Activated CD4-positive, alpha-beta T cell treated with anti-CD3 and anti-CD28 coated beads for 36 hours (primary cell): Measurements from ENCODE around the gene GH2. TPM values are rescaled to one million over a fixed set of nuclear protein-coding genes. Genes with fewer than 3 reads are reported as not detected.
"Not testable (repeated sequence)": the region's sequence is repeated elsewhere in the genome, so short reads cannot be mapped to it uniquely, and the experiment has no call there.

Source experiments
- ATAC-seq: fragments of 200-7000 bp; cut with Tn5 transposase; one replicate; pipeline ENCODE4 v1.10.0; 2021; ENCODE audit warnings: mild to moderate bottlenecking, moderate library complexity
- CTCF ChIA-PET: fragments of 350-600 bp; sonication (Branson Sonifier 250); formaldehyde crosslinking; loops from one replicate; lab custom pipeline; 2021; ENCODE audit warnings: antibody characterized with exemption; lab: Charles Lee
- POLR2A ChIA-PET: fragments of 350-600 bp; sonication (Branson Sonifier 250); formaldehyde crosslinking; loops from one replicate; lab custom pipeline; 2021; ENCODE audit warnings: antibody characterized with exemption, inconsistent platforms; lab: Charles Lee
- DNase-seq: peaks from one replicate; pipeline ENCODE4 v3.0.0-alpha.2; 2020
- H3K27ac Mint-ChIP-seq: one replicate; pipeline ENCODE4 v1.8.0; 2021; ENCODE audit warnings: mixed read lengths
- H3K27me3 Mint-ChIP-seq: one replicate; pipeline ENCODE4 v1.8.0; 2021; ENCODE audit warnings: mixed read lengths
- H3K36me3 Mint-ChIP-seq: one replicate; pipeline ENCODE4 v1.8.0; 2021; ENCODE audit warnings: low read depth, mixed read lengths
- H3K4me1 Mint-ChIP-seq: one replicate; pipeline ENCODE4 v1.8.0; 2021; ENCODE audit warnings: mixed read lengths
- H3K4me3 Mint-ChIP-seq: one replicate; pipeline ENCODE4 v1.8.0; 2021; ENCODE audit warnings: mild to moderate bottlenecking, moderate library complexity, mixed read lengths
- H3K9me3 Mint-ChIP-seq: one replicate; pipeline ENCODE4 v1.8.0; 2021; ENCODE audit warnings: low read depth, mixed read lengths
- intact Hi-C, 2 experiments: fragments of 100-400 bp; cut with DNase I in 1 of 2; cut with micrococcal nuclease in 1 of 2; formaldehyde crosslinking; loops; one replicate each; pipeline versions ENCODE4 v1.14.2 to v1.15.1; 2022 to 2024; cut with DNase I, micrococcal nuclease
- total RNA-seq, 2 experiments: library from RNA; stranded (reverse); gene quantifications; one replicate each; pipeline ENCODE4 v1.2.3, GENCODE V29; 2021

GH2 gene
- total RNA-seq, result not detected

DNA sequence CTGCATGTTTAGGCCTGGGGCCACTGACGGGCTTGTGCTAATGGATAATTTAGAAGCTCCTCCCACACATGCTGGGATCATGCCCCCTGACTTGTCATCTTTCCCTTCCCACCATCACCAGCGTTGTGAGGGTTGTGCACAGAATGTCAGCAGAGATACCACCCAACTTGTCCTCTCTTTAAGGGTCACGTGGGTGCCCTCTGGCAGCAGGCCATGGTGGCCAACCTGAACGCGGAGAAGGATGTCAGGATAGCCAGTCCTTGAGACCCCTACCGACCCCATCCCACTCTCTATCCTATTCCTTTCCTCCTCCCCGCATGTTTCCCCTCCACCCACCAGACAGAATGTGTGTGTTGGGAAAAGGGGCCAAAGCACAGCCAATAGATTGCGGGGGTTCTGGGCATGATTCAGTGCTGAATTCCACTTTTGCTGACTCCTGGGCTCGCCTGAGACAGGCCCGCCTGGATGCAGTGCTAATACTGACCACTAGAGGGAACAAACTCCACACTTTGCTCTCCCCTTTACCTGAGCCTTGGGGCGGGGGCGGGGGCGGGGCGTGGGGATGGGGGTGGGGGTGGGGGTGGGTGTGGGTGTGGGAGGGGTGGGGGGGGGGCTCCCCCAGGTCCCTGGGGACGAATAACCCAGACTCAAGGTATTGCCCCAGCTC lies at the start of gene GH2:
Gene GH2 (minus strand): TSS at position 10 of the 667 bp plus-strand sequence. CDS start 143 bp downstream, outside the sequence.
- H3K9me3 Mint-ChIP-seq, result no peaks in the 10 kb centered on the region
- intact Hi-C loops, result no loop called here
- H3K27ac Mint-ChIP-seq, result no peak within 1 kb of the TSS
- ATAC-seq (peak; percentile 96), DNase-seq (peak; percentile 77)
- H3K4me3 Mint-ChIP-seq, result no peak within 1 kb of the TSS
- no peaks in the 10 kb centered on the region for H3K27me3 Mint-ChIP-seq
- H3K36me3 Mint-ChIP-seq, result no peaks in the 10 kb centered on the region
- H3K4me1 Mint-ChIP-seq, result no peaks in the 10 kb centered on the region
- CTCF ChIA-PET, result interaction anchor here (1.1 to 1.2 kb wide), 3 partner anchors 10 to 147 kb away, joined by 3 to 4 read pairs (median 4); no protein-coding TSS in a partner anchor
- POLR2A ChIA-PET, result no interaction called here

DNA sequence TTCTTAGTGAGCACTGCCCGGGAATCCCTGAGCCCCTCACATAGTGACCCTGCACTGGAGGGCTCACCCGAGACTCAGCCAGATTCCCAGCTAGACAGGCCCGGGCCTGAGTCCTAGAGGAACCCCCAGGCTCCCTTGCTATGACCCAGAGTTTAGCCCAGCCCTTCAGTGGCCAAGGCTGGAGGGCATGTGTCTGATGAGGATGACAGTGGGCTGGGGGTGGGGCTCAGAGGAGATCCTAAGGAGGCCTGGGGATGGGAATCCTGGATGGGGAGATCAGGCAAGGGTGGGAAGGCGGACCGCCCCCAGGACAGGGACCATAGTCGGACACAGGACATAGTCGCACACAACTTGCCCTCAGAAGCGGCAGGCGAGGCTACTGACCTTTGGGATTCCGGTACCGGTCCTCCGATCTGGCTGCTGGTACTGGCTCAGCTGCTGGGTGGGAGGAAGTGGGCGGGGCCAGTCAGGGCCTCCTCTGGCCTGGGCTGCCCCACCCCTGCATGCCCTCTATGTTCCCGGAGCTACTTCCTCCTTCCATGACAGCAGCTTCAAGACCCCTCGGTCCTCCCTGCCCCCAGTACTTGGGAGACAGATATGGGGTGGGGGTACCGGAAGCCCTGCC lies 49.3 kb upstream of the GH2 start:
- peaks cover 15% of the 10 kb centered on the region for H3K4me1 Mint-ChIP-seq
- intact Hi-C loops, result no loop called here
- peak overlapping the region; percentile 73 for H3K27ac Mint-ChIP-seq
- H3K36me3 Mint-ChIP-seq, result no peaks in the 10 kb centered on the region
- H3K4me3 Mint-ChIP-seq, result peak overlapping the region; percentile 88
- H3K27me3 Mint-ChIP-seq, result no peaks in the 10 kb centered on the region
- ChIA-PET CTCF (interaction anchor here (0.9 to 2.0 kb wide), 7 partner anchors 16 to 203 kb away, joined by 3 to 7 read pairs (median 3); no protein-coding TSS in a partner anchor), POLR2A (interaction anchor here (0.6 kb wide), 1 partner anchor 189 kb away, joined by 3 read pairs; no protein-coding TSS in a partner anchor)
- no peaks in the 10 kb centered on the region for H3K9me3 Mint-ChIP-seq
- ATAC-seq (peak; percentile 68), DNase-seq (peak; percentile 74)

DNA sequence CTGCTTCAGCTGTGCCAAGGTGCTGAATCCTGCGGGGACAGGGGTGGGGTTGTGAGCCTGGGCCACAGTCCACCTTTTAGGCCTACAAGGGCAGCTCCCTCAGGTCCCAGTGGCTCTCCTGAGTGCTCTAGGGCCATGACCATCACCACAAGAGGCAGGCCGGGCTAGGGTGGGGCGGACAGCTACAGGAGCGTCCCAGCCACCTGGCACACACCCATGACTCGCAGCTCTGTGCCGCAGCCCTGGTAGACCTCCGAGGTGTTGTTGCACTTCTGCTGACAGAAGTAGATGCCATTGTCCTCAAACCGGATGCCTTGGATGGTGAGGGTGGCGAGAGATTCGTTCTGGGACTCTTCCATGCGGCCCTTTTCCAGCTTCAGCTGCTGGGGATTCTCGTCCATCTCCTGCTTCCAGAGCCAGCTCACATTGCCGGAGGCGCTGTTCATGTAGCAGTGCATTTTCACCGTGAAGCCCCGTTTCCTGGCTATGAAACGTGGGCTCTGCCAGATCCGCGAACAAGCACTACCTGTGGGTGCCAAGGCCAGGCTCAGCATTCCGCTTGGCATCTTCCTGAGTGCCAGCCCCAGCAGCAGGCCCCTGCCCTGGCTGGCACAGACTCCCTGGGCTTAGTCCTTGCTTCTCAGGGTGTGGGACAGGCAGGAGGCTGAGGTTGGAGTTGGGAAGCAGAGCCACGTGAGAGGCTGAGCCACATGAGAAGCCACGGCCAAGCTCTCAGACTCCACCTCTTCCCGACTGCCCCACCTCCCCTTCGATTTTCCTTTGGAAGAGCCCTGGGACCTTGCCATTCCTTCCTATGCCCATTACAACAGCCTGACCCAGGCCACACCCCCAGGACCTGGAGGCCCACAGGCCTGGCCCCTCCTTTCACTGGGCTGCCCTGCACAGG lies 48.4 kb upstream of the GH2 start:
- peak overlapping the region; percentile 88 for H3K4me3 Mint-ChIP-seq
- ATAC-seq, result no peak

DNA sequence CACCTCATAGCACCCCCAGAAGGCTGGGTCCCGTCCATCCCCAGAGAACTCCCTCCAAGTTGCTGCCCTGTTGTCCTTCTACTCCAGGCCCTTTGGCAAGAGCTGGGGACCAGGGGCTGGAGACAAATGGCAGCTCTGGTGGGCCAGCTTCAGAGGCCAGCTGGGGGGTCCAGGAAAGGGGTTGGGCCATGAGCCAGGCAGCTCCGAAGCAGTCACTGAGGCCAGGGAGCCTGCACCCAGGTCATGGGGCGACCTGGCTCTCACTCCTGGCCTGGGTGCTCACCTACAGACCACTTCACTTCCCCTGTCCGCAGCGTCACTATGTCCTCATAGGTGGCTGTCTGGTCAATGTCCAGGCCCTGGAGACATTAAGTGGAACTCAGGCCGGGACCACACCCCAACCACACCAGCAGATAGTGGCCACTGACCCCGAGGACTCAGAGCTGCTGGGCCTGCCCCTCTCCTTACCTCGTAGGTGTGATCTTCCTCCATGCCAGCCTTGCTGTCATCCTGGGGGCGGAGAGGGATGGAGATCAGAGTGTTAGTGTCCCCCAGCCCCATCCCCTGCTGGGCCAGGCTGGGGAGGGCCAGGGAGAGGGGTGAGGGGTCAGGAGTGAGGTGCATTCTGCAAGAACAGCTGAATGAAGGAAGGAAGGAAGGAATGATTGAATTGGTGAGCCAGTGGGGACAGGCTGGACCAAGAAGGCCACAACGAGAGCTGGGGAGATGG lies 47.4 kb upstream of the GH2 start:
- intact Hi-C loops, result no loop called here
- DNase-seq (no peak), ATAC-seq (no peak)
- H3K4me3 Mint-ChIP-seq, result no peak overlapping the region
- H3K36me3 Mint-ChIP-seq, result no peaks in the 10 kb centered on the region
- peaks cover 15% of the 10 kb centered on the region for H3K4me1 Mint-ChIP-seq
- no peaks in the 10 kb centered on the region for H3K9me3 Mint-ChIP-seq
- CTCF ChIA-PET, result interaction anchor here (0.8 to 1.6 kb wide), 4 partner anchors 10 to 362 kb away, joined by 5 to 9 read pairs (median 6); partner anchors contain the start of gene GH1
- no peak overlapping the region for H3K27ac Mint-ChIP-seq
- no peaks in the 10 kb centered on the region for H3K27me3 Mint-ChIP-seq
- POLR2A ChIA-PET, result no interaction called here

More for the DNA sequence above, 48.4 kb upstream of the GH2 start:
- peak overlapping the region; percentile 73 for H3K27ac Mint-ChIP-seq
- intact Hi-C loops, result no loop called here
- POLR2A ChIA-PET, result no interaction called here
- no peaks in the 10 kb centered on the region for H3K9me3 Mint-ChIP-seq
- peaks cover 15% of the 10 kb centered on the region for H3K4me1 Mint-ChIP-seq
- no peak for DNase-seq
- no peaks in the 10 kb centered on the region for H3K36me3 Mint-ChIP-seq
- CTCF ChIA-PET, result interaction anchor here (0.8 to 1.6 kb wide), 5 partner anchors 11 to 361 kb away, joined by 3 to 9 read pairs (median 5); partner anchors contain the start of gene GH1
- H3K27me3 Mint-ChIP-seq, result no peaks in the 10 kb centered on the region

DNA sequence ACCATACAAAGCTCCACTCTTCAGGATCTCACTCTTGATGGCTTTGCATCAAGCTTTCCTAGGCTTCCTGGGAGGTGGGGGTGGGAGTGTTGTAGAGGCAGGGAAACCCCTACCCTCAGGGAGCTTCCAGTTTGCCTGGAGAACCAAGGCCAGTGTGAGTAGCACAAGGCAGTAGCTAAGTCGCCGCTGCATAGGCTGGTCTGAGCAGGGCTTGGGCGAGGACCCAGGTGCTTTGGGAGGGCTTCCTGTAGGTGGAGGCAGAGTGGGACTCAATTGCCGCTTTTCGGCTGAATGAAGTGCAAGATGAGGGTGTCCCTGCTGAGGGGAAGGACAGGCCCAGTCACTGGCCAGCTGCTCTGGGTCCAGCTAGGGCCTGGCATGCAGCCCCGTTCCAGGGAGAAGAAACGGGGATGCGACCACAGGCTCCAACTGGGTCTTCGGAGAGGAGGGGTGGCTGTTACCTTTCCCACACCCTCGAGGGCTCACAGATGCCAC lies 46.5 kb upstream of the GH2 start:
- DNase-seq (no peak), ATAC-seq (no peak)
- H3K4me3 Mint-ChIP-seq, result no peak overlapping the region
- intact Hi-C loops, result no loop called here
- H3K27me3 Mint-ChIP-seq, result no peaks in the 10 kb centered on the region
- peaks cover 15% of the 10 kb centered on the region for H3K4me1 Mint-ChIP-seq
- ChIA-PET POLR2A (no interaction called here), CTCF (interaction anchor here (0.9 to 1.2 kb wide), 3 partner anchors 9 to 25 kb away, joined by 3 to 6 read pairs (median 4); no protein-coding TSS in a partner anchor)
- no peaks in the 10 kb centered on the region for H3K36me3 Mint-ChIP-seq
- no peak overlapping the region for H3K27ac Mint-ChIP-seq
- H3K9me3 Mint-ChIP-seq, result no peaks in the 10 kb centered on the region

DNA sequence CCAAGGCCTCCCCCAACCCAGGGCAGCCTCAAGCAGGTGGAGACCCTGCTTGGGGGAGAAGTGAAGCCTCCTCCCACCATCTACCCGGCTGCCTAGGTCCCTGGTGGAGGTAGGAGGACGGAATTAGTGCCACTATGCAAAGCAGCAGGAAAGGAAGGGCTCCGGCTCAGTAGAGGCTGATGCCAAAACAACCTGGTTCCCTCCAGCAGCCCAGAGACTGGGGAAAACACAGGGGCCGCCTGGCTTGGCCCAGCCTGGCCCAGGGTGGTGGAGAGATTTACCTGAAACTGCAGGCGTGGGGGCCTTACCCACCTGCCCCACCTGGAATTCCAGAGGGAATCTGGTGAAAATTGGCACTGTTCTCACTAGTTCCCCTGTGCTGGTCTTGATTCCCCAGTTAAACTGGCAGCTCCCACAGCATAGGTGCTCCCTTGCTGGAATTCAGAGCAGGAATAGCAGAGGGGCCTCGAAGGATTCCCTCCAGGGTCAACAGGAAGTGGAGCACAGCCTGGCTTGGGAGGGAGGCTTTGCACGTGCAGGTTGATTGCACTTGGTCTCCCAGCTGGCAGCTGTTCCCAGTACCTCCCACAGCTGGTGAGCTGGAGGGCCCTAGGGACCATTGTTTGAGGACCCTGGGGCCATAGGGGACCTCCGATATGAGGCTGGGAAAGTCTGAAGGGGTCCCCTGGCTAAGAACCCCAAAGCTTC lies 45.9 kb upstream of the GH2 start:
- Mint-ChIP-seq H3K9me3 (no peaks in the 10 kb centered on the region), H3K27me3 (no peaks in the 10 kb centered on the region), H3K36me3 (no peaks in the 10 kb centered on the region), H3K4me3 (no peak overlapping the region), H3K4me1 (peaks cover 14% of the 10 kb centered on the region), H3K27ac (no peak overlapping the region)
- ATAC-seq (no peak), DNase-seq (no peak)
- CTCF ChIA-PET, result interaction anchor here (0.9 to 1.2 kb wide), 3 partner anchors 8 to 24 kb away, joined by 3 to 6 read pairs (median 4); no protein-coding TSS in a partner anchor
- POLR2A ChIA-PET, result no interaction called here
- intact Hi-C loops, result no loop called here

DNA sequence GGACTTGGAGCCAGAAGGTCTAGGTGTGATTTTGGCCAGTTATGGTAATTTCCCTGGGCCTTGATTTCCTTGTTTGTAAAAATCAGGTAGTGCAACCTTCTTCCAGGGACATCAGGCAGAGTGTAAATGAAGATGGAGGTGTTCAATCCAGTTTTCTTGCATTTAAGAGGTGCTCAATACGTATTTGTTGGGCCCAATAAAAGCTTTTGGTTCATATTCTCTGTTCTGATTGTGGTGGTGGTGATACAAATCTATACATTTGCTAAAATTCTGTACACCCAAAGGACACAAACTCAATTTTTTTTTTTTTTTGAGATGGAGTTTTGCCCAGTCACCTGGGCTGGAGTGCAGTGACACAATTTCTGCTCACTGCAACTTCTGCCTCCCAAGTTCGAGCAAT lies 44.4 kb upstream of the GH2 start:
- H3K4me3 Mint-ChIP-seq, result no peak overlapping the region
- no peaks in the 10 kb centered on the region for H3K9me3 Mint-ChIP-seq
- ATAC-seq (no peak), DNase-seq (no peak)
- CTCF ChIA-PET, result interaction anchor here (1.8 kb wide), 1 partner anchor 14 kb away, joined by 7 read pairs; the partner anchor contains the start of gene CSHL1
- POLR2A ChIA-PET, result no interaction called here
- no peak overlapping the region for H3K27ac Mint-ChIP-seq
- peaks cover 6% of the 10 kb centered on the region for H3K4me1 Mint-ChIP-seq
- no peaks in the 10 kb centered on the region for H3K27me3 Mint-ChIP-seq
- intact Hi-C loops, result no loop called here
- no peaks in the 10 kb centered on the region for H3K36me3 Mint-ChIP-seq

DNA sequence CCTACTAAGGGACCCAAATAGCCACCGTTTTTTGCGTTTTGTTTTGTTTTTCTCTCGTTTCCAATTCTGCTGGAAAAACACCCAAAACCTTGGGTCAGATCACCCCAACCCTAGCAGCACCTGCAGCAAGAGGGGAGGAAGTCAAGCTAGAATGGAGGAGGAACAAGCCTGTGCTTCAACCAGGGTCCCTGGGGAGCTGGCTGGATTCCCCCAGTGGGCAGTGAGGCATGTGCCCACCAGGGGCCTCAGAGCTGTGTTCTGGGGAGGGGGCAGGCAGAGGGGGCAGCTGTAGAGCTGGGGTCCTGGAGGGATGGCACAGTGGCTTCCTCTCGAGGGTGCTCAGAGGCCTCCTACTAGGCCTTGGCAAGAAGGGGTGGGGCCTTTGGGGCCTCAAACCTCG lies 43.9 kb upstream of the GH2 start:
- no peak overlapping the region for H3K27ac Mint-ChIP-seq
- no peak overlapping the region for H3K4me3 Mint-ChIP-seq
- ATAC-seq (no peak), DNase-seq (no peak)
- intact Hi-C loops, result no loop called here
- CTCF ChIA-PET, result interaction anchor here (1.5 to 1.8 kb wide), 2 partner anchors 14 to 21 kb away, joined by 6 to 7 read pairs; partner anchors contain the start of gene CSHL1
- POLR2A ChIA-PET, result no interaction called here
- no peaks in the 10 kb centered on the region for H3K9me3 Mint-ChIP-seq
- no peaks in the 10 kb centered on the region for H3K27me3 Mint-ChIP-seq
- H3K4me1 Mint-ChIP-seq, result peaks cover under 1% of the 10 kb centered on the region
- no peaks in the 10 kb centered on the region for H3K36me3 Mint-ChIP-seq

DNA sequence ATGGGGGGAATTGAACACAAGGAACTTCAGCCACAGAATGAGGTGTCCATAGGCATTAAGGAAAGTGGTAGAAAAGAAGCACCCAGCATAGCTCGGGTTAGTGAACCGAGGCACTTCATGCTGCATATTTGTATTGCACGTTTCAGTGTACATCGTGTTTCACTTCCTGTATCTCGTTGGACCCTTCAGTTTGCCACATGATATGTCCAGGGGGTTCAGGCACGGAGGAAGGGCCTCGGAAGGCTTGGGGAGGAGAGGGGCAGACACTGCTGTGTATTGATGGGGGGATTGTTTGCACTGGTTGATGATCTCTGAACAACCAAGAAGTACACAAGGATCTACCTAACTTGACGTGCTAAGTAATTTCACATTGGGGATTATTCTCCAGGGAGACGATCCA lies 40.7 kb upstream of the GH2 start:
- CTCF ChIA-PET, result interaction anchor here (0.9 kb wide), 1 partner anchor 57 kb away, joined by 3 read pairs; no protein-coding TSS in a partner anchor
- POLR2A ChIA-PET, intact Hi-C loops, H3K4me3 Mint-ChIP-seq, ATAC-seq, DNase-seq, H3K9me3 Mint-ChIP-seq, H3K27ac Mint-ChIP-seq, H3K27me3 Mint-ChIP-seq, H3K36me3 Mint-ChIP-seq, H3K4me1 Mint-ChIP-seq: not testable (repeated sequence)

DNA sequence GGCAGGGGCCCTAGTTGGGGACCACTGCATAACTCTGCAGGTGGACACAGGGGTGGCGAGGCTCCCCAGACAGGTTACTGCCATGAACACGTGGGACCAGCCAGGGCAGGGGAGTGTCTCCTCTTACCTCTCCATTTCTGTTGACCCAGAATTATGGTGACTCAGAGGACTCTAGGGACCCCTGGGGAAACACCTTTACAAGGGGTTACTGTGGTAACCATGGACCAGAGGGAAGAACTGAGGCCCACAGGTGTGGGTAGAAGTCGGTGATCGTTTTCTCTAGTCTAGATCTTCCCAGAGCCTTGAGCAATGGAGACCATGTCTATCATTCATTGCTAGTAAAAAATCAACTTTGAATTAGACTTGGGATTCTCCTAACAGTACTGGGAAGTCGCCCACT lies 39.0 kb upstream of the GH2 start:
- ATAC-seq, H3K27me3 Mint-ChIP-seq, POLR2A ChIA-PET, H3K4me1 Mint-ChIP-seq, H3K4me3 Mint-ChIP-seq, H3K9me3 Mint-ChIP-seq, H3K27ac Mint-ChIP-seq, DNase-seq, H3K36me3 Mint-ChIP-seq, intact Hi-C loops: not testable (repeated sequence)
- CTCF ChIA-PET, result interaction anchor here (0.7 to 4.1 kb wide), 8 partner anchors 24 to 213 kb away, joined by 3 to 34 read pairs (median 11); no protein-coding TSS in a partner anchor
